ENCODE results near the gene NAV3. TPM values are rescaled to one million over a fixed set of nuclear protein-coding genes. Genes with fewer than 3 reads are reported as not detected.

NAV3 gene
- total RNA-seq, 1 donor = 121 TPM

DNA sequence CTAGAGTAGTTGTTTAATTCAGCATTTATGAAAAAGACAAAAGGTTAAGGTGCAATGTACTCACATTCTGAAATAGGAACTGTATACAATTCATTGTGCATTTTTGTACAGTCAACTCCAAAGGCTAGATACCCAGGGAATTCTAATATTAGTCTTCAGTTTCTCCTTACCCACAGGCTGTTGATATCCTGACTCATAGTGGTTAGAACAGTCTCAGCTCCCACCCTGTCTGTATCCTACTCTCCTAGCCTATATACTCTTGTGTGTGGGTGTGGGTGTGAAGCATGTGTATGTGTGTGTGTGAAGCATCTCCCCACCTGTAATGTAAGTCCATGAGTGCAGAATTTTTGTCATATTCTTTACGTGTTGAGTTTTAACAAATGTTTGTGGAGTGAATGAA lies 229.5 kb downstream of the NAV3 start:
- DNase-seq (ENCODE audit: low read depth) = peak; percentile 55
- TF ChIP-seq, protein P1, sequence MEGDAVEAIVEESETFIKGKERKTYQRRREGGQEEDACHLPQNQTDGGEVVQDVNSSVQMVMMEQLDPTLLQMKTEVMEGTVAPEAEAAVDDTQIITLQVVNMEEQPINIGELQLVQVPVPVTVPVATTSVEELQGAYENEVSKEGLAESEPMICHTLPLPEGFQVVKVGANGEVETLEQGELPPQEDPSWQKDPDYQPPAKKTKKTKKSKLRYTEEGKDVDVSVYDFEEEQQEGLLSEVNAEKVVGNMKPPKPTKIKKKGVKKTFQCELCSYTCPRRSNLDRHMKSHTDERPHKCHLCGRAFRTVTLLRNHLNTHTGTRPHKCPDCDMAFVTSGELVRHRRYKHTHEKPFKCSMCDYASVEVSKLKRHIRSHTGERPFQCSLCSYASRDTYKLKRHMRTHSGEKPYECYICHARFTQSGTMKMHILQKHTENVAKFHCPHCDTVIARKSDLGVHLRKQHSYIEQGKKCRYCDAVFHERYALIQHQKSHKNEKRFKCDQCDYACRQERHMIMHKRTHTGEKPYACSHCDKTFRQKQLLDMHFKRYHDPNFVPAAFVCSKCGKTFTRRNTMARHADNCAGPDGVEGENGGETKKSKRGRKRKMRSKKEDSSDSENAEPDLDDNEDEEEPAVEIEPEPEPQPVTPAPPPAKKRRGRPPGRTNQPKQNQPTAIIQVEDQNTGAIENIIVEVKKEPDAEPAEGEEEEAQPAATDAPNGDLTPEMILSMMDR (IDR thresholded peaks at IDR 0.05; ENCODE audit: insufficient read depth, low read length) = no peak
- no peak overlapping the region for H3K4me3 ChIP-seq (ENCODE audit: low read depth, low read length)

DNA sequence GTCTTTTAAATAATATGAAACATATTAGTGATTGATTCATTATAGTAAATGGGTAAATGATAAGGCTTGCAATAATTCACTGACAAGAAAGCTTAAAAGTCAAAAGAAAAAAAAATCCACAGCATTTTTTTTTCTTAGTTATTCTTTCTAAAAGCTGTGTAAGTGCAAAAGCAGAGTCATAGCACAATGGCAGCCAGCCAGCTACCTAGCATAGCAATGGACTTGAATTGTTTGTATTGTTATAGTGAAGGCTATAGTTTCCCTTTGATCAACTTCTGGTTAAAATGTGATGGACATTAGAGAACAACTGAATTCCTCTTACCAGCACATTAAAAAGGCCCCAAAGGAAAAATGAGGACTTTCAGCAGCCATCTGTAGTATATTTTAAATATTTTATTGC lies 232.1 kb downstream of the NAV3 start:
- DNase-seq (ENCODE audit: low read depth) = peak; percentile 89
- H3K4me3 ChIP-seq (ENCODE audit: low read depth, low read length) = no peak overlapping the region
- TF ChIP-seq, protein P1 (IDR thresholded peaks at IDR 0.05; ENCODE audit: insufficient read depth, low read length) = no peak

DNA sequence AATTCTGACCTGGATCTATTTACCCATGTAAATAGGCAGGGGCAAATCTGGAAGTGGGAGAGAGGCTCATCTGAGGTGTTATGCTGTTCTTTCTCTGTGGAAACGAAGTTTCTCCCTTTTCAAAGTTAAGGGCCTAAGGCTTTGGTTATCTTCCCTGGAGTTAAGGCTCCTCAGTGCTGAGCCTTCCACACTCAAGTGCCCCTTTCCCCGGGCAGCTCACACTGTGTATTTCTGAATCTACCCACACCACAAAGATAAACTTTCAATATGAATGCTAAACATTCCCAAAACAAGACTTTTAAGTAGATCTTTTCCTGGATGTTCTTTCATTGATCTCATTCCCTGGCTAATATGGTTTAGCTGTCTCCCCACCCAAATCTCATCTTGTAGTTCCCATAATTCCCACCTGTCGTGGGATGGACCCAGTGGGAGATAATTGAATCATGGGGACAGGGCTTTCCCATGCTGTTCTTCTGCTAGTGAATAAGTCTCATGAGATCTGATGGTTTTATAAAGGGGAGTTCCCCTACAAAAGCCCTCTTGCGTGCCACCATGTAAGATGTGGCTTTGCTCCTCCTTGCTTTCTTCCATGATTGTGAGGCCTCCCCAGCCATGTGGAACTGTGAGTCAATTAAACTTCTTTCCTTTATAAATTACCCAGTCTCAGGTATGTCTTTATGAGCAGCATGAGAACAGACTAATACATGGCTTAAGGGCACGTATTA lies 251.1 kb downstream of the NAV3 start:
- TF ChIP-seq, protein P1 (IDR thresholded peaks at IDR 0.05; ENCODE audit: insufficient read depth, low read length) = no peak
- DNase-seq (ENCODE audit: low read depth) = no peak
- no peak overlapping the region for H3K4me3 ChIP-seq (ENCODE audit: low read depth, low read length)

DNA sequence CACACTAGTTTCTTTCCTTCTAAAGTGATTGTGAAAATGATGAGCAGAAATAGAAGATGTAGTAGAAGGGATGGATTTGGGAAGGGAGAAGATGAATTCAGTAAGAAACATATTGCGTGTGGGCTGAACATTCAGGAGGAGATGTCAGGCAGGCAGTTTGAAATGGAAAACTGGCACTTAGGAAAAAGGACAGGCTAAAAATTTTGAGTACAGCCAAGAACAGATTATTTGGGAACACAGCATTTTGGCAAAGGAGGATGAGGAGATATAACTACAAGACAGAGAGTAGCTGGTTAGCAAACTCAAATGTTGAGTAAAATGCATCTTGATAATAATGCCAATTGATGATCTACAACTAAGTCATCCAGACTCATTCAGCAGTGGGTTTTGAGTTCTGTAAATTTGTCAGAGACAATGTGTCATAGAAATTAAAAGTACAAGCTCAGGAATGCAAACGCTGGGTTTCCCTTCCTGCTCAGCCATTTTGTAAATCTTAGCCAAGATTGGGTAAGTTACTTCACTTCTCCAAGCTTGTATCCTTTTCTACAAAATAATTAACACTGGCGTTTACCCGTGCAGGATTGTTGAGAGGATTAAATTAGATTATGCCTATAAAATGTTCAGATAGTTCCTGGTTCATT lies 255.0 kb downstream of the NAV3 start:
- H3K4me3 ChIP-seq (ENCODE audit: low read depth, low read length) = no peak overlapping the region
- TF ChIP-seq, protein P1 (IDR thresholded peaks at IDR 0.05; ENCODE audit: insufficient read depth, low read length) = no peak
- DNase-seq (ENCODE audit: low read depth) = peak; percentile 49

DNA sequence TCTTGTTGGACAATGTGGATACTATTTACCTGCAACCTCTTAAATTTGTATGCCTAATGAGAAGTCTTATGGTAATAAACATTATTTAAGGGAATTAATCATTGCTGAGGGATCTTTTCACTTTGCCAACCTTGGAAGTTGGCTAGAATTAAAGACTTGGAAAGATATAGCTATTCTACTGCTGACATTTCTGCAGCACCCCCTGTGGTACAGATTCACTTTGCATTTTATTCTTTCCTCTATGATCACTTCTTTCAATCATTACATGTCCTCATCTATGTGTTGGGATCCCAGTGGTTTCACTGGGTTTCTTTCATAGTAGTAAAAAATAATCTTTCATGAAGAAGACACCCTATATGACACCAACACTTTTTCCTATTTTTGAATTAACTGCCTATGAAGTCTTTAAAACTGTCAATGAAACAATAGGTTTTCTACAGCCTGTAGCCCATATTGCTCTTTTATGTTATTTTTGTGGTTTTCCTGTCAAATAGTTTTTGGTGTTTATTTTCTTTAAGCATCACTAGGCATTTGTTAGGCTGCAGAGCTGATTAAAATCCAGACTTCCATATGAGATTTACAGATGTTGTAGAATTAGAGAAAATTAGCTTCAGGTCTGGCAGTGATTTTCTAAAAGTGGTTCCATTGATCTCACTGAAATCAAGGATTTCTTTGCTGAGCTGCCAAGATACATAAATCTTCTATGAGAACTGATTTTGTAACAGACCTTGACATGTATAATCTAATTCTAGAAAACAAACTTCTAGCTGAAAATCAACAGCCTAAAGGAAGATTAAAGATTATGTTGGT lies 256.1 kb downstream of the NAV3 start:
- TF ChIP-seq, protein P1 (IDR thresholded peaks at IDR 0.05; ENCODE audit: insufficient read depth, low read length) = peak; percentile 15
- DNase-seq (ENCODE audit: low read depth) = peak; percentile 15
- no peak overlapping the region for H3K4me3 ChIP-seq (ENCODE audit: low read depth, low read length)

DNA sequence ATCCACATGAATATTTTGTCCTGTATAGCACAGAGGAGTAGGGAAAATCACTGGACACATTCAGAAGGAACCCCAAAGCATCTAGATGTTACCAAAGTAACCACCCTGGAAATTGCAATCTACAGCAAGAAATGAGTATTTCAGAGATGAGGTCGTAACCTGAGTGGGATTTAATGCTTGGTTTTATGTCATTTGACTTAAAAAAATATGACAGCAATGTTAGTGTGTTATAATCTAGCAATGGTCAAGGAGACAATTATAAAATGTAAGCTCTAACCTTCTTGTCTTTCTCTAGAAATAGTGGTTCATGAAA lies 256.6 kb downstream of the NAV3 start:
- peak; percentile 30 for DNase-seq (ENCODE audit: low read depth)
- TF ChIP-seq, protein P1 (IDR thresholded peaks at IDR 0.05; ENCODE audit: insufficient read depth, low read length) = no peak
- H3K4me3 ChIP-seq (ENCODE audit: low read depth, low read length) = no peak overlapping the region
